IMR-90 (cell line): ENCODE measurements around the gene ZBED4. TPM values are rescaled to one million over a fixed set of nuclear protein-coding genes. Genes with fewer than 3 reads are reported as not detected.

Experiments used
- ATAC-seq: fragments of 200-7000 bp; cut with Tn5 transposase; 2 replicates; pipeline ENCODE4 v1.9.1; 2020; ENCODE audit warnings: low read depth, mild to moderate bottlenecking, moderate library complexity
- BruUV-seq: library from RNA; stranded (reverse); fragments of 400-500 nt; replicated peaks from 2 replicates; lab custom pipeline; 2021; lab: Mats Ljungman, UMichigan
- CTCF ChIA-PET: fragments of 300-600 bp; formaldehyde crosslinking; extraction: SDS; loops from one replicate; lab custom pipeline; 2021; ENCODE audit warnings: antibody characterized with exemption; lab: Yijun Ruan, JAX
- POLR2A ChIA-PET: fragments of 300-600 bp; sonication (Branson Sonifier 250); formaldehyde crosslinking; loops from one replicate; lab custom pipeline; 2022; ENCODE audit warnings: antibody characterized with exemption; ENCODE audit not compliant: unreplicated experiment; lab: Charles Lee
- DNase-seq: peaks from one replicate; pipeline ENCODE4 v3.0.0; 2013
- H2AFZ ChIP-seq: replicated peaks from 2 replicates; pipeline ENCODE3; 2013; ENCODE audit warnings: low read length, mild to moderate bottlenecking; ENCODE audit not compliant: poor library complexity
- H2AK5ac ChIP-seq: 2 replicates; pipeline ENCODE4 v1.6.1; 2013; ENCODE audit warnings: low read depth, low read length, inconsistent platforms
- H2AK9ac ChIP-seq: replicated peaks from 2 replicates; pipeline ENCODE3; 2013; ENCODE audit warnings: mild to moderate bottlenecking, low read depth, low read length, moderate library complexity; ENCODE audit not compliant: poor library complexity
- H2BK120ac ChIP-seq: 2 replicates; pipeline ENCODE4 v1.6.1; 2013; ENCODE audit warnings: low read depth, low read length, inconsistent platforms
- H2BK15ac ChIP-seq: 3 replicates; pipeline ENCODE4 v1.6.1; 2013; ENCODE audit warnings: low read depth, low read length, inconsistent platforms
- H2BK20ac ChIP-seq: 2 replicates; pipeline ENCODE4 v1.6.1; 2013; ENCODE audit warnings: low read depth, mild to moderate bottlenecking, inconsistent platforms, low read length, moderate library complexity
- H2BK5ac ChIP-seq: 2 replicates; pipeline ENCODE4 v1.6.1; 2013; ENCODE audit warnings: mild to moderate bottlenecking, low read depth, low read length, inconsistent platforms; ENCODE audit not compliant: poor library complexity, severe bottlenecking
- H3K14ac ChIP-seq: replicated peaks from 2 replicates; pipeline ENCODE4 v1.6.1; 2013; ENCODE audit warnings: low read depth, low read length, inconsistent platforms
- H3K18ac ChIP-seq: 2 replicates; pipeline ENCODE4 v1.6.1; 2013; ENCODE audit warnings: low read depth, low read length, control low read depth
- H3K23ac ChIP-seq: 2 replicates; pipeline ENCODE4 v1.6.1; 2013; ENCODE audit warnings: low read depth, low read length, inconsistent platforms
- H3K27ac ChIP-seq: 2 replicates; pipeline ENCODE4 v1.5.1; 2013; ENCODE audit warnings: mild to moderate bottlenecking, control low read depth, low read length; ENCODE audit not compliant: insufficient read depth
- H3K27me3 ChIP-seq: 2 replicates; pipeline ENCODE4 v1.6.1; 2013; ENCODE audit warnings: low read length; ENCODE audit not compliant: control insufficient read depth, insufficient read depth
- H3K36me3 ChIP-seq: 2 replicates; pipeline ENCODE4 v1.6.1; 2013; ENCODE audit warnings: low read length, mixed read lengths; ENCODE audit not compliant: control insufficient read depth, insufficient read depth
- H3K4ac ChIP-seq: 2 replicates; pipeline ENCODE4 v1.6.1; 2013; ENCODE audit warnings: low read depth, low read length, inconsistent platforms
- H3K4me1 ChIP-seq: 2 replicates; pipeline ENCODE4 v1.6.1; 2013; ENCODE audit warnings: low read length, mixed read lengths; ENCODE audit not compliant: control insufficient read depth, insufficient read depth
- H3K4me2 ChIP-seq: 2 replicates; pipeline ENCODE4 v1.6.1; 2013; ENCODE audit warnings: low read depth, mild to moderate bottlenecking, control low read depth, low read length, moderate library complexity
- H3K4me3 ChIP-seq: 2 replicates; pipeline ENCODE4 v1.5.1; 2013; ENCODE audit warnings: low read depth, mild to moderate bottlenecking, control low read depth, low read length, moderate library complexity; ENCODE audit not compliant: insufficient read depth
- H3K56ac ChIP-seq: 2 replicates; pipeline ENCODE4 v1.6.1; 2013; ENCODE audit warnings: low read length, inconsistent platforms; ENCODE audit not compliant: insufficient read depth; ENCODE audit errors: extremely low read depth
- H3K79me1 ChIP-seq, 2 experiments: 2 replicates each; pipeline ENCODE4 v1.6.1; 2013; ENCODE audit warnings: low read length in 2 of 2, inconsistent platforms in 1 of 2, low read depth in 1 of 2
- H3K9ac ChIP-seq: 2 replicates; pipeline ENCODE4 v1.6.1; 2013; ENCODE audit warnings: low read depth, low read length, control low read depth
- H3K9me1 ChIP-seq: 2 replicates; pipeline ENCODE4 v1.6.1; 2013; ENCODE audit warnings: low read length, inconsistent platforms; ENCODE audit not compliant: insufficient read depth
- H3K9me3 ChIP-seq: 2 replicates; pipeline ENCODE4 v1.6.1; 2013; ENCODE audit warnings: low read length; ENCODE audit not compliant: control insufficient read depth, insufficient read depth
- H4K20me1 ChIP-seq: 2 replicates; pipeline ENCODE4 v1.6.1; 2013; ENCODE audit warnings: low read length, inconsistent platforms; ENCODE audit not compliant: insufficient read depth
- H4K5ac ChIP-seq: 2 replicates; pipeline ENCODE4 v1.6.1; 2013; ENCODE audit warnings: mild to moderate bottlenecking, low read depth, low read length, control low read depth
- H4K8ac ChIP-seq, 2 experiments: 2 replicates each; pipeline ENCODE4 v1.6.1; 2013; ENCODE audit warnings: low read depth in 2 of 2, low read length in 2 of 2, control low read depth in 1 of 2, inconsistent platforms in 1 of 2
- H4K91ac ChIP-seq: 2 replicates; pipeline ENCODE4 v1.6.1; 2013; ENCODE audit warnings: low read depth, low read length, inconsistent platforms; ENCODE audit not compliant: insufficient read depth
- BHLHE40 ChIP-seq: fragments of 150-350 bp; IDR thresholded peaks from 2 replicates; pipeline ENCODE4 v1.6.1; 2016; ENCODE audit warnings: mild to moderate bottlenecking, low read depth, low read length
- CEBPB ChIP-seq: IDR thresholded peaks from 2 replicates; pipeline ENCODE4 v1.6.1; 2012; ENCODE audit warnings: low read depth, low read length, improper control_type of control experiment
- CHD1 ChIP-seq: IDR thresholded peaks from 2 replicates; pipeline ENCODE4 v1.6.1; 2012; ENCODE audit warnings: low read depth, low read length, improper control_type of control experiment
- FOS ChIP-seq: fragments of 150-350 bp; IDR thresholded peaks from 2 replicates; pipeline ENCODE4 v1.6.1; 2016; ENCODE audit warnings: low read depth, low read length
- MAFK ChIP-seq: IDR thresholded peaks from 2 replicates; pipeline ENCODE4 v1.6.1; 2012; ENCODE audit warnings: low read depth, low read length, improper control_type of control experiment
- MAZ ChIP-seq: IDR thresholded peaks from 2 replicates; pipeline ENCODE4 v1.6.1; 2012; ENCODE audit warnings: low read depth, mild to moderate bottlenecking, low read length, improper control_type of control experiment, moderate library complexity, borderline replicate concordance
- MXI1 ChIP-seq: IDR thresholded peaks from 2 replicates; pipeline ENCODE4 v1.6.1; 2012; ENCODE audit warnings: low read depth, mild to moderate bottlenecking, low read length, moderate library complexity, borderline replicate concordance
- NFE2L2 ChIP-seq: fragments of 150-350 bp; IDR thresholded peaks from 2 replicates; pipeline ENCODE4 v1.6.1; 2016; ENCODE audit warnings: low read depth, mild to moderate bottlenecking, low read length
- POLR2A ChIP-seq: IDR thresholded peaks from 2 replicates; pipeline ENCODE4 v1.6.1; 2012; ENCODE audit warnings: mild to moderate bottlenecking, low read depth, low read length
- RCOR1 ChIP-seq: IDR thresholded peaks from 2 replicates; pipeline ENCODE4 v1.6.1; 2012; ENCODE audit warnings: mild to moderate bottlenecking, low read length, improper control_type of control experiment; ENCODE audit not compliant: insufficient replicate concordance
- RFX5 ChIP-seq: IDR thresholded peaks from 2 replicates; pipeline ENCODE4 v1.8.0; 2012; ENCODE audit warnings: low read depth, mild to moderate bottlenecking, low read length, moderate library complexity
- WGBS, 2 experiments: methylation state at CpG; one replicate each; pipeline versions ENCODE4 v1.1.5 to v1.1.7; 2013; ENCODE audit warnings: missing lambda C conversion rate in 2 of 2; ENCODE audit not compliant: insufficient read length in 1 of 2; ENCODE audit errors: extremely low coverage in 2 of 2; 5-methylcytosine and 5-hydroxymethylcytosine counted together
- dilution Hi-C: fragments of 300-500 bp; cut with HindIII; formaldehyde crosslinking; loops from one replicate; pipeline ENCODE4 v1.14.3; 2018; ENCODE audit warnings: low sequenced_read_pairs; ENCODE audit not compliant: unreplicated experiment
- in situ Hi-C: fragments of 300-500 bp; cut with MboI; formaldehyde crosslinking; loops from 3 replicates; pipeline ENCODE4 v1.14.3; 2019; ENCODE audit warnings: low sequenced_read_pairs, inconsistent platforms, mixed read lengths
- intact Hi-C: fragments of 100-400 bp; cut with micrococcal nuclease; formaldehyde crosslinking; loops from 2 replicates; pipeline ENCODE4 v1.10.0; 2022
- polyA plus RNA-seq, 3 experiments: library from polyadenylated mRNA; depleted of rRNA; stranded (reverse); fragments of >200 nt; gene quantifications; 2 replicates each; pipeline ENCODE4 v1.2.3, GENCODE V29; 2012; ENCODE audit warnings: low replicate concordance in 1 of 3
- total RNA-seq: library from RNA; depleted of rRNA; stranded (reverse); fragments of >200 nt; gene quantifications from 2 replicates; pipeline ENCODE4 v1.2.3, GENCODE V29; 2012
- TF ChIP-seq, protein P1 (sequence below): fragments of 150-350 bp; IDR thresholded peaks from 2 replicates; pipeline ENCODE4 v1.6.1; 2016; ENCODE audit warnings: low read depth, mild to moderate bottlenecking, low read length, moderate library complexity, borderline replicate concordance
- TF ChIP-seq, protein P2 (sequence below): fragments of 150-350 bp; IDR thresholded peaks from 2 replicates; pipeline ENCODE4 v1.6.1; 2017; ENCODE audit warnings: mild to moderate bottlenecking, antibody characterized with exemption, low read length, low read depth
- TF ChIP-seq, protein P3 (sequence below): conservative IDR thresholded peaks from 2 replicates; pipeline ENCODE4 v1.5.1; 2012; ENCODE audit warnings: mild to moderate bottlenecking, low read depth, low read length, improper control_type of control experiment

Gene ZBED4
- total and polyA plus RNA-seq, 2 of the 4 experiments (the other 2 are of a cell fraction): 9.3 to 10.5 TPM

DNA sequence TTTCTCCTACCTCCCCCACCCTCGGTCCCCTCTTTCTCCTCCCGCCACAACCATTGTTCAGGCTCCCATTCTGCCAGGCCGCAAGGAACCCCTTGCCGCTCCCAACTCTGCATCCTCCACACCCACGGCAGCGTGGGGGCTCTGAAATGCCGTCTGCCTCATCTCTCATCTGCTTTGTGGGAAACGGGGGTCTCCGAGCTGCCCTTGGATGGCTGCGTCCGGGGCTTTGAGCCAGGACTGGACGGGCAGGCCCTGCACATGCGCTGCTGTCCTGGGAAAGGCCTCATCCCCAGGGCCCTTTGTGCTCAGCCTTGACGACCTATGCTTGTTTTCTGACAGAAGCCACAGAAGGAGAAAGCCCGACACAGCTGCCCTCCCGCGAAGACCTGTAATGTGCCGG lies 73.3 kb downstream of the ZBED4 start:
- DNase-seq (no peak), ATAC-seq (no peak)
- Histone ChIP-seq H3K56ac (no peak overlapping the region), H4K8ac (no peak overlapping the region), H4K91ac (no peak overlapping the region), H4K5ac (no peak overlapping the region), H3K27me3 (no peaks in the 10 kb centered on the region), H3K18ac (no peak overlapping the region), H2BK20ac (no peak overlapping the region), H3K14ac (no peak overlapping the region), H2AFZ (no peak overlapping the region), H3K27ac (no peak overlapping the region), H3K4ac (no peak overlapping the region), H2BK120ac (no peak overlapping the region), H3K79me1 (no peaks in the 10 kb centered on the region; a peak in 1 of 4 replicates), H3K4me1 (peaks cover 11% of the 10 kb centered on the region), H3K36me3 (peaks cover 16% of the 10 kb centered on the region; the same call in 1 of the 2 replicates), H3K9me3 (no peaks in the 10 kb centered on the region), H2BK15ac (no peak overlapping the region), H3K4me3 (no peak overlapping the region), H2AK5ac (no peak overlapping the region), H4K20me1 (no peaks in the 10 kb centered on the region; the same call in 1 of the 2 replicates), H2AK9ac (no peak overlapping the region), H3K9ac (no peak overlapping the region), H2BK5ac (no peak overlapping the region), H3K23ac (no peak overlapping the region), H3K9me1 (peaks cover 4% of the 10 kb centered on the region; the same call in 1 of the 2 replicates), H3K4me2 (no peak overlapping the region)
- ChIA-PET CTCF (interaction anchor here (1.3 kb wide), 1 partner anchor 104 kb away, joined by 3 read pairs; no protein-coding TSS in a partner anchor), POLR2A (no interaction called here)
- dilution Hi-C loops: no loop called here
- intact Hi-C loops: no loop called here
- in situ Hi-C loops: no loop called here
- 77% methylated on average over 18 of the region's 18 CpGs; no CpG with 5 or more reads in 1 of the 2 experiments for WGBS, 2 experiments
- TF ChIP-seq BHLHE40: no peak
- TF ChIP-seq RFX5: no peak
- TF ChIP-seq RCOR1: no peak
- TF ChIP-seq, protein P1, sequence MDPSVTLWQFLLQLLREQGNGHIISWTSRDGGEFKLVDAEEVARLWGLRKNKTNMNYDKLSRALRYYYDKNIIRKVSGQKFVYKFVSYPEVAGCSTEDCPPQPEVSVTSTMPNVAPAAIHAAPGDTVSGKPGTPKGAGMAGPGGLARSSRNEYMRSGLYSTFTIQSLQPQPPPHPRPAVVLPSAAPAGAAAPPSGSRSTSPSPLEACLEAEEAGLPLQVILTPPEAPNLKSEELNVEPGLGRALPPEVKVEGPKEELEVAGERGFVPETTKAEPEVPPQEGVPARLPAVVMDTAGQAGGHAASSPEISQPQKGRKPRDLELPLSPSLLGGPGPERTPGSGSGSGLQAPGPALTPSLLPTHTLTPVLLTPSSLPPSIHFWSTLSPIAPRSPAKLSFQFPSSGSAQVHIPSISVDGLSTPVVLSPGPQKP: no peak
- no peak for TF ChIP-seq CEBPB
- TF ChIP-seq CHD1: no peak
- no peak for TF ChIP-seq POLR2A
- TF ChIP-seq, protein P2, sequence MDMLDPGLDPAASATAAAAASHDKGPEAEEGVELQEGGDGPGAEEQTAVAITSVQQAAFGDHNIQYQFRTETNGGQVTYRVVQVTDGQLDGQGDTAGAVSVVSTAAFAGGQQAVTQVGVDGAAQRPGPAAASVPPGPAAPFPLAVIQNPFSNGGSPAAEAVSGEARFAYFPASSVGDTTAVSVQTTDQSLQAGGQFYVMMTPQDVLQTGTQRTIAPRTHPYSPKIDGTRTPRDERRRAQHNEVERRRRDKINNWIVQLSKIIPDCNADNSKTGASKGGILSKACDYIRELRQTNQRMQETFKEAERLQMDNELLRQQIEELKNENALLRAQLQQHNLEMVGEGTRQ: no peak
- no peak for TF ChIP-seq FOS
- TF ChIP-seq, protein P3, sequence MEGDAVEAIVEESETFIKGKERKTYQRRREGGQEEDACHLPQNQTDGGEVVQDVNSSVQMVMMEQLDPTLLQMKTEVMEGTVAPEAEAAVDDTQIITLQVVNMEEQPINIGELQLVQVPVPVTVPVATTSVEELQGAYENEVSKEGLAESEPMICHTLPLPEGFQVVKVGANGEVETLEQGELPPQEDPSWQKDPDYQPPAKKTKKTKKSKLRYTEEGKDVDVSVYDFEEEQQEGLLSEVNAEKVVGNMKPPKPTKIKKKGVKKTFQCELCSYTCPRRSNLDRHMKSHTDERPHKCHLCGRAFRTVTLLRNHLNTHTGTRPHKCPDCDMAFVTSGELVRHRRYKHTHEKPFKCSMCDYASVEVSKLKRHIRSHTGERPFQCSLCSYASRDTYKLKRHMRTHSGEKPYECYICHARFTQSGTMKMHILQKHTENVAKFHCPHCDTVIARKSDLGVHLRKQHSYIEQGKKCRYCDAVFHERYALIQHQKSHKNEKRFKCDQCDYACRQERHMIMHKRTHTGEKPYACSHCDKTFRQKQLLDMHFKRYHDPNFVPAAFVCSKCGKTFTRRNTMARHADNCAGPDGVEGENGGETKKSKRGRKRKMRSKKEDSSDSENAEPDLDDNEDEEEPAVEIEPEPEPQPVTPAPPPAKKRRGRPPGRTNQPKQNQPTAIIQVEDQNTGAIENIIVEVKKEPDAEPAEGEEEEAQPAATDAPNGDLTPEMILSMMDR: no peak
- no peak for TF ChIP-seq MXI1
- no peak for TF ChIP-seq MAFK
- no peak for TF ChIP-seq NFE2L2
- no peak for TF ChIP-seq MAZ
- BruUV-seq: no TSS peak
